ENCODE measurements around the gene KIF21B.

KIF21B gene

GRCh38 chr1:200998323-200998722, 25.2 kb downstream of the KIF21B start:
- no peaks in the 10 kb centered on the region for H3K79me2 ChIP-seq (ENCODE audit: insufficient read depth, low read depth)
- H3K4me3 ChIP-seq (IDR thresholded peaks at IDR 0.05; ENCODE audit: insufficient read depth, low read depth, low read length): no peak overlapping the region
- no peak overlapping the region for H3K4me2 ChIP-seq
- no peaks in the 10 kb centered on the region for H3K27me3 ChIP-seq (ENCODE audit: insufficient read depth, low read depth)
- H3K4me1 ChIP-seq (ENCODE audit: low read depth, poor library complexity, severe bottlenecking): no peaks in the 10 kb centered on the region
- no peak for TF ChIP-seq CTCF (conservative IDR thresholded peaks at IDR 0.05; ENCODE audit: low read depth, low read length)
- H3K36me3 ChIP-seq (ENCODE audit: insufficient read depth): no peaks in the 10 kb centered on the region; the same call in 1 of the 2 replicates
- no peak overlapping the region for H3K9ac ChIP-seq
- no peak overlapping the region for H2AFZ ChIP-seq (ENCODE audit: low read depth)
- no peak overlapping the region for H3K27ac ChIP-seq
- no peaks in the 10 kb centered on the region for H4K20me1 ChIP-seq (ENCODE audit: insufficient read depth)

GRCh38 chr1:200992382-200993048, 31.0 kb downstream of the KIF21B start:
- Histone ChIP-seq H3K36me3 (ENCODE audit: insufficient read depth) (peaks cover 7% of the 10 kb centered on the region), H2AFZ (ENCODE audit: low read depth) (no peak overlapping the region), H3K9ac (no peak overlapping the region), H3K4me2 (no peak overlapping the region), H3K4me1 (ENCODE audit: low read depth, poor library complexity, severe bottlenecking) (no peaks in the 10 kb centered on the region), H3K79me2 (ENCODE audit: insufficient read depth, low read depth) (no peaks in the 10 kb centered on the region), H3K27ac (no peak overlapping the region), H3K27me3 (ENCODE audit: insufficient read depth, low read depth) (no peaks in the 10 kb centered on the region), H4K20me1 (ENCODE audit: insufficient read depth) (no peaks in the 10 kb centered on the region), H3K4me3 (IDR thresholded peaks at IDR 0.05; ENCODE audit: insufficient read depth, low read depth, low read length) (no peak overlapping the region)
- no peak for TF ChIP-seq CTCF (conservative IDR thresholded peaks at IDR 0.05; ENCODE audit: low read depth, low read length)

GRCh38 chr1:200991097-200991614, 32.4 kb downstream of the KIF21B start:
- no peak for TF ChIP-seq CTCF (conservative IDR thresholded peaks at IDR 0.05; ENCODE audit: low read depth, low read length)
- no peak overlapping the region for H3K27ac ChIP-seq
- H3K27me3 ChIP-seq (ENCODE audit: insufficient read depth, low read depth): no peaks in the 10 kb centered on the region

GRCh38 chr1:200990114-200990513, 33.4 kb downstream of the KIF21B start:
- no peak for TF ChIP-seq CTCF (conservative IDR thresholded peaks at IDR 0.05; ENCODE audit: low read depth, low read length)
- no peaks in the 10 kb centered on the region for H4K20me1 ChIP-seq (ENCODE audit: insufficient read depth)
- H3K4me1 ChIP-seq (ENCODE audit: low read depth, poor library complexity, severe bottlenecking): no peaks in the 10 kb centered on the region
- no peak overlapping the region for H3K4me2 ChIP-seq
- no peaks in the 10 kb centered on the region for H3K79me2 ChIP-seq (ENCODE audit: insufficient read depth, low read depth)
- H3K27me3 ChIP-seq (ENCODE audit: insufficient read depth, low read depth): no peaks in the 10 kb centered on the region
- no peak overlapping the region for H2AFZ ChIP-seq (ENCODE audit: low read depth)
- H3K9ac ChIP-seq: no peak overlapping the region
- peaks cover 7% of the 10 kb centered on the region for H3K36me3 ChIP-seq (ENCODE audit: insufficient read depth)
- no peak overlapping the region for H3K4me3 ChIP-seq (IDR thresholded peaks at IDR 0.05; ENCODE audit: insufficient read depth, low read depth, low read length)
- no peak overlapping the region for H3K27ac ChIP-seq

More at GRCh38 chr1:200991097-200991614, 32.4 kb downstream of the KIF21B start:
- H3K4me2 ChIP-seq: no peak overlapping the region
- H3K36me3 ChIP-seq (ENCODE audit: insufficient read depth): peaks cover 7% of the 10 kb centered on the region
- no peaks in the 10 kb centered on the region for H3K4me1 ChIP-seq (ENCODE audit: low read depth, poor library complexity, severe bottlenecking)
- H4K20me1 ChIP-seq (ENCODE audit: insufficient read depth): no peaks in the 10 kb centered on the region
- no peak overlapping the region for H3K9ac ChIP-seq
- H2AFZ ChIP-seq (ENCODE audit: low read depth): no peak overlapping the region
- no peaks in the 10 kb centered on the region for H3K79me2 ChIP-seq (ENCODE audit: insufficient read depth, low read depth)
- H3K4me3 ChIP-seq (IDR thresholded peaks at IDR 0.05; ENCODE audit: insufficient read depth, low read depth, low read length): no peak overlapping the region
